ENCODE results near the gene PRB2. TPM values are rescaled to one million over a fixed set of nuclear protein-coding genes. Genes with fewer than 3 reads are reported as not detected.
"Not testable (repeated sequence)": the region's sequence is repeated elsewhere in the genome, so short reads cannot be mapped to it uniquely, and the experiment has no call there.

PRB2 gene
- total RNA-seq = not detected

DNA sequence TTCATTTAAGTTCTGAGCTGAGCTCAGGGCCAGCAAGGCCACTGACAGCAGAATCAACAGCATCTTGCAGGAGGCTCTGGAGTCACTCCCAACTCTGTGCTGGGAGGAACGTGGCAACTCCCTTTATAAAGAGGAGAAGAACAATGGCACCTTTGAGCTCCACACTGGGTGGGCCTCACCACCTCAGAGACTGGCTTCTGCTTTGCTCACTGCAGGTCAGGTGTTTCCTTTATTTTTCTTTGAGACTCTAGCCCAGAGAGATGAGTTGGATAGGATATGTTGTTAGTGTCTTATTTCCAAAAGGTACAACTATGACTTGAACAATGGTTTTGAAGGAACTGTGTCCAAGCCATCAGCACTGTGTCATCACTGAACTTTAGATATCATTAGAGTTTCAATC, at the start of gene PRB2:
PRB2 (minus strand) TSS at position 101 of the 400 bp plus-strand sequence; CDS start at position 63, 38 bp downstream.
- TF ChIP-seq, protein P1, sequence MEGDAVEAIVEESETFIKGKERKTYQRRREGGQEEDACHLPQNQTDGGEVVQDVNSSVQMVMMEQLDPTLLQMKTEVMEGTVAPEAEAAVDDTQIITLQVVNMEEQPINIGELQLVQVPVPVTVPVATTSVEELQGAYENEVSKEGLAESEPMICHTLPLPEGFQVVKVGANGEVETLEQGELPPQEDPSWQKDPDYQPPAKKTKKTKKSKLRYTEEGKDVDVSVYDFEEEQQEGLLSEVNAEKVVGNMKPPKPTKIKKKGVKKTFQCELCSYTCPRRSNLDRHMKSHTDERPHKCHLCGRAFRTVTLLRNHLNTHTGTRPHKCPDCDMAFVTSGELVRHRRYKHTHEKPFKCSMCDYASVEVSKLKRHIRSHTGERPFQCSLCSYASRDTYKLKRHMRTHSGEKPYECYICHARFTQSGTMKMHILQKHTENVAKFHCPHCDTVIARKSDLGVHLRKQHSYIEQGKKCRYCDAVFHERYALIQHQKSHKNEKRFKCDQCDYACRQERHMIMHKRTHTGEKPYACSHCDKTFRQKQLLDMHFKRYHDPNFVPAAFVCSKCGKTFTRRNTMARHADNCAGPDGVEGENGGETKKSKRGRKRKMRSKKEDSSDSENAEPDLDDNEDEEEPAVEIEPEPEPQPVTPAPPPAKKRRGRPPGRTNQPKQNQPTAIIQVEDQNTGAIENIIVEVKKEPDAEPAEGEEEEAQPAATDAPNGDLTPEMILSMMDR (IDR thresholded peaks at IDR 0.05; ENCODE audit: low read depth) = not testable (repeated sequence)

DNA sequence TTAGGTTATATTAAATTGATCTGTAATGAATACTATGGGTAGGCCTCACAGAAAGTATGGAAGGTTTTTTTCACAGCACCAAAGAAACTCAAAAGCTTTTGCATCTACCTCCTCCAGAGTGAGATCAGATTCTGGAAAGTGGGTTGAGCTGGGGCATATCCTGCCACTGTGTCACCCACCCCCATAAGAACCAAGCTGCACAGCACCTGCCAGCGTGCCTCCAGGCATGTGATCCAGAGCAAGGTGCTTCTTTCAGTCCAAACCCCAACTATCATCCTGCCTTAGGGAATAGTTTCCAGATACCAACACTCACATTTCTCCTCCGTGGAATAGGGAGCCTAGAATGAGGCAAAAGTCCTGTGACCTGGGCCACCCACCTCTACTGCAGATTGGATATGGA, 42.6 kb upstream of the PRB2 start:
- TF ChIP-seq, protein P1 (IDR thresholded peaks at IDR 0.05; ENCODE audit: low read depth) = no peak

DNA sequence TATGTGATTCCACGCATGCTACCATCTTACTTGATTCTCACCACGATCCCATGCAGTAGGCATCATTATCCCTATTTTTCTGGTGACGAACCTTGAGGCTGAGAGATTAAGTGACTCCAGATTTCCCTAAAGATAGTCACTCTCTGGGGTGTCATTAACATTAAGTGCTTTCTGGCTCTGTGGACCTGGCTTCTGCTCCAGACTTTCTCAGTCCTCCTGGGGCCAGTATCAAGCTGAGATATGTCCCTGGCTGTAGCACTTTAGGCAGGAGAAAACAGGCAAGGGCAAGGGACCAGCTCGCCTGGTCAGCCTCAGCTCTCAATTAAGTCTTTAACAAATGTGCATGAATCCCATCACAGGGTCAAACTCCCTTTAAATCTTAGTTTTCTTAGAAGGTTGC, 38.3 kb upstream of the PRB2 start:
- TF ChIP-seq, protein P1 (IDR thresholded peaks at IDR 0.05; ENCODE audit: low read depth) = no peak

DNA sequence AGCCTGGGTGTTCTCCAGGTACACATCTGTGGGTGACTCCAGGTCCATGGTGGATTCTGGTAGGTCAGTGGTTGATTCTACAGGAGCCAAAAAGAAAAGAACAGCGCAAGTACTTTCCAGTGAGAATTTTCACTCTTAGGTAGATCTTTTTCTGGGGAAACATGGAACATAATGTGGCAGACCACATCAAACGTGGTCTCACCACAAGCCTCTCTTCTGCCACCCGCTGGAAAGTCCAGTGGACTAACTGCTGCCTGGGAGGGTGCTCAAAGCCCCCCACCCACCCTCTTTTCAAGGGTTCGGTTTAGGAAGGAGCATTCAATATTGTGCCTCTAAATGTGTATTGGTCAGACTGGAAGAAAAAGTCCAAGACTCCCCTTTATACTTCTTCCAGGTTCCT, 36.1 kb upstream of the PRB2 start:
- TF ChIP-seq, protein P1 (IDR thresholded peaks at IDR 0.05; ENCODE audit: low read depth) = no peak

DNA sequence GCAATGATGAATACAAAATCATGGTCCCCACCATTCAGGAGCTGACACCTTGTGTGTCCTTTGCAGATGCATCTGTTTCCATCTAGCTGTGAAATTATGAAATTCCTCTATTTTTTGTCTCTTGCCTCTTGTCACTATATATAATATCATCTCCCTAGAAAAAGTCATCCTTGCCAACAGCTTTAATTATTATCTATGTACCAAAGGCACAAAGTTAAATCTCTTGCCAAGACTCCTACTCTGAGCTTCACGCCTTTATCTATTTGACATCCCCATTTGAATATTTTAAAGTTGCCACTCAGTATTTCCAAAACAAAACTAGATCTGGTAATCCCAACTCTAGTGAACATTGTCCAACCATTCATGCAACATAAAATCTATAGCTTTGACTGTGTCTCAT, 32.0 kb upstream of the PRB2 start:
- TF ChIP-seq, protein P1 (IDR thresholded peaks at IDR 0.05; ENCODE audit: low read depth) = no peak

DNA sequence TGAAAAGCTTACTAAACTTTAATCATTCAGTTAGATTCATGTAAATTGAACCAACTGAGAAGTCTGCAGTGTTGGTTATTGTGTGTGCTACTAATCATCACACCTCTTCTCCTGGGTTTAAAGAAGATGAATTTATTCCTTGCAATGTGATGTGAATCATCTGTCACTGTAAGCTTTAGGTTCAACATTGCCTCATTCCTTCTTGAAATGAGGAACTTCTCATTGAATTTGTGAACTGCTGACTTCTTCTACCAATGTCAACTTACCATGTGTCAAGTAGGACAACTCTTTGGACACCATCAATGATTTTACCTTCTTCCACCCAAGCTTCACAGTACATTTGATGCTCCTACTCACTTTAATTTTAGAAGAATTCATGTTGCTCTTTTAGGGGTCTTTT, 17.4 kb upstream of the PRB2 start:
- TF ChIP-seq, protein P1 (IDR thresholded peaks at IDR 0.05; ENCODE audit: low read depth) = no peak

DNA sequence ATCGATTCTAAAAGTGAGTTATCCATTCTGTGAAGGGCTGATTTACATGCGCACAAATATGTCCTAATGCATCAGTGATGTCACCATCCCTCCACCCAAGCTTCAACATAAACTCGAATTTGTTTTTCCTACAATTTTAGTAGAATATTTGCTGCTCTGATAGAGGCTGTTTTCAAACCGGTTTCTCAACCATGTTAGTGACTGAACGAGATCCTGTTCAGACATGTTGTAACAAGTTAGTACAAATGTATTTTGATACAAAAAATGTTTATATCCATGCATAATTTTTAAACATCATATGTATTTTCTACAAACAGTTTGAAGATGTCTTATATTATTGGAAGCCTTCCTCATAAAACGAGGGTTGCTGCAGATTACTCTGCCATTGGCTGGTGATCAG, 12.7 kb upstream of the PRB2 start:
- TF ChIP-seq, protein P1 (IDR thresholded peaks at IDR 0.05; ENCODE audit: low read depth) = no peak
